Inferior parietal cortex (tissue), 1 donor: ENCODE data around the gene DNAH12.
"Not testable (repeated sequence)": the region's sequence is repeated elsewhere in the genome, so short reads cannot be mapped to it uniquely, and the experiment has no call there.

Experiments used
- DNase-seq: peaks from one replicate; pipeline ENCODE4 v3.0.0-alpha.2; 2016; ENCODE audit errors: extremely low spot score

Gene DNAH12

DNA sequence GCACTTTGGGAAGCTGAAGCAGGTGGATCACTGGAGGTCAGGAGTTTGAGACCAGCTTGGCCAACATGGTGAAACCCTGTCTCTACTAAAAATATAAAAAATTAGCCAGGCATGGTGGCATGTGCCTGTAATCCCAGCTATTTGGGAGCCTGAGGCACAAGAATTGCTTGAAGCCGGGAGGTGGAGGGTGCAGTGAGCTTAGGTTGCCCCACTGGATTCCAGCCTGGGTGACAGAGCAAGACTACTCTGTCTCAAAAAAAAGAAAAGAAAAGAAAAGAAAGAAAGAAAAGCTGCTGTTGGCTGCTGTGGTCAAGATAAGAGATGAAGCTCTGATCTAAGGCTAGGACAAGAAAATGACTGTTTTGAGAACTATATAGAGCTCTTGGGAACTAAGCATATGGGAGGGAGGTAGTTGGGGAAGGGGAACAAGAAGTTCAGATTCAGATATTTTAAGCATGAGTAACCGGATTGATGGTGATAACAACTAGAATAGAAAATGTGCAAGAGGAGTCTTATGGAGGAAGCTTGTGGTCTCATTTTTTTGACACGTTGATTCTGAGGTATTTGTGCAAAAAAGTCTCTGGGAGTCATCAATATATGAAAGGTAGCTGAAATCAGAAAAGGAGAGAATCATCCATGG is 25.7 kb downstream of the DNAH12 start:
- DNase-seq, result no peak

- no peak for DNase-seq
Measured at GRCh38 chr3:57512166-57512565, 32.0 kb downstream of the DNAH12 start.

GRCh38 chr3:57505901-57506300 is 38.2 kb downstream of the DNAH12 start:
- DNase-seq, result no peak

DNA sequence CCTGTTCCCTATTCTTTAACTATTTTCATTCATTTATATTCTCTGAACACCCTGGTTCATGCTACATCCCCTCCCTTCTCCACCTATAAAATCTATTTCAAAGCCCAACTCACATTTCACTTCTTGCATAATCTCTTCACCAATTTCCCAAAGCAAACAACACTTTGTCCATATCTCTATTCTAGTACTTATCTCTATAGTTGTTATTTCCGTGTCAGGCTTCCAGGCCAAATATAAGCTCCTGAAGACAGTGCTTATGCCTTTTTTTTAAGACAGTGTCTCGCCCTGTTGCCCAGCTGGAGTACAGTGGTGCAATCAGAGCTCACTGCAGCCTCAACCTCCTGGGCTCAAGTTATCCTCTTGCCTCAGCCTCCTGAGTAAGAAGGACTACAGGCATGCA is 43.6 kb downstream of the DNAH12 start:
- DNase-seq, result no peak

DNA sequence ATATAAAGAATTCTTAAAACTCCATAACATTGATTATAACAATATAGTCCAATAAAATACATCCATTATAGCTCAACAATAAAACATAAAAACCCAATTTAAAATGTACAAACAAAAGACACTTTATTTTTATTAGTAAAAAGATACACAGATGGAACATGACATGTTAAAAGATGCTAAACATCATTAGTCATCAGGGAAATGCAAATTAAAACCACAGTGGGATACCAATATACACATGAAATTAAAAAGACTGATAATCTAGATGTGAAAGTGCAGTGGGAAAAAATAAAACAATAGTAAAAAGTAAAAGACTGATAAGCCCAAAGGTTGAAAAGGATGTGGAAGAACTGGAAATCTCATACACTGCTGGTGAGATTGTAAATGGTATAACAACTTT is 46.2 kb downstream of the DNAH12 start:
- no peak for DNase-seq

- DNase-seq, result no peak
Measured at GRCh38 chr3:57484563-57484962, 59.6 kb downstream of the DNAH12 start.

DNA sequence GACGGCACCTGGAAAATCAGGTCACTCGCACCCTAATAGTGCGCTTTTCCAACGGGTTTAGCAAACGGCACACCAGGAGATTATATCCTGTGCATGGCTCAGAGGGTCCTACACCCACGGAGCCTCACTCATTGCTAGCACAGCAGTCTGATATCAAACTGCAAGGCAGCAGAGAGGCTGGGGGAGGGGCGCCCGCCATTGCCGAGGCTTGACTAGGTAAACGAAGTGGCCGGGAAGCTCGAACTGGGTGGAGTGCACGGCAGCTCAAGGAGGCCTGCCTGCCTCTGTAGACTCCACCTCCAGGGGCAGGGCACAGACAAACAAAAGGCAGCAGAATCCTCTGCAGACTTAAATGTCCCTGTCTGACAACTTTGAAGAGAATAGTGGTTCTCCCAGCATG is 67.0 kb downstream of the DNAH12 start:
- DNase-seq, result not testable (repeated sequence)

DNA sequence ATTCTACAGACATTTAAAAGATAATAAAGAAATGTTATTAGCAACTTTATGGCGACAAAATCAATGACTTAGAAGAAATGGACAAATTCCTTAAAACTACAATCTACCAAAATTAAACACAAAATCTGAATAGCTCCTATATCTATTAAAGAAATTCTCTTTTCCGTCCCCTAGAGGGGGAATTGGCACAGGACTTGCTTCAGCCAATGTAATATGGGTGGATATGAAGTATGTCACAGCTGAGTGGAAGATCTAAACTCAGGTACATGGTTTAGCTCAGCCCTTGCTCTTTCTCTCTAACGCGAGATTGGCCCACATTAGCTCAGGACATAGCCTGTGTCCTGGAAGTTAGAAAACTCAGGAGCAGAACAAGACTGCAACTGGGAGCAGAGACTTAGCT is 79.3 kb downstream of the DNAH12 start:
- no peak for DNase-seq

- no peak for DNase-seq
Measured at GRCh38 chr3:57464011-57464410, 80.1 kb downstream of the DNAH12 start.

DNA sequence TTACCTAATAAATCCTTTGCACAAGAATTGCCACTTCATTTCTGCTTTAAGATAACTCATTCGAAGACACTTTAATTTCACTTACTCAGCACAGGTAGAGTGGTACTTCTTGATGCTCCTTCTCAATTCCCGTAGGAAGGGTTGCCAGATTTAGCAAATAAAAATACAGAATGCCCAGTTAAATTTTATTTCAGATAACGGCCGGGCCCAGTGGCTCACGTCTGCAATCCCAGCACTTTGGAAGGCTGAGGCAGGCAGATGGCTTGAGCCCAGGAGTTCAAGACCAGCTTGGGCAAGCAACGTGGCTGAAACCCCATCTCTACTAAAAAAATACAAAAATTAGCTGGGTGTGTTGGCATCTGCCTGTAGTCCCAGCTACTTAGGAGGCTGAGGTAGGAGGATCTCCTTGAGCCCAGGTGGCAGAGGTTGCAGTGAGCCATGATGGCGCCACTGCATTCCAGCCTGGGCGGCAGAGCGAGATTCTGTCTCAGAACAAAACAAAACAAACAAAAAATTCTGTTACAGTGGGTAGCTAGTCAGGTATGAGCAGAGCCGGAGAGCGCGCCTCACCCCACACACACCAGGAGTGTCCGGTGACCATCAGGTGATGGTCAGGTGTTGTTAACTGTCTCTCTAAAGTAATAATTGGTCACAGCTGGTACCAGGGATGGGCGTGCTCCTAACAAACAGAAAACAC is 92.8 kb downstream of the DNAH12 start:
- no peak for DNase-seq

- DNase-seq, result not testable (repeated sequence)
Measured at GRCh38 chr3:57449276-57449847, 94.8 kb downstream of the DNAH12 start.

DNA sequence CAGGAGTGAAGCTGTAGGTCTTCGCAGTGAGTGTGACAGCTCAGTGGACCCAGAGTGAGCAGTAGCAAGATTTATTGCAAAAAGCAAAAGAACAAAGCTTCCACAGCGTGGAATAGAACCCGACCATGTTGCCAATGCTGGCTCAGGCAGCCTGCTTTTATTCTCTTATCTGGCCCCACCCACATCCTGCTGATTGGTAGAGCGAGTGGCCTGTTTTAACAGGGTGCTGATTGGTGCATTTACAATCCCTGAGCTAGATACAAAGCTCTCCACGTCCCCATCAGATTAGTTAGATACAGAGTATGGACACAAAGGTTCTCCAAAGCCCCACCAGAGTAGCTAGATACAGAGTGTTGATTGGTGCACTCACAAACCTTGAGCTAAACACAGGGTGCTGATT is 95.7 kb downstream of the DNAH12 start:
- DNase-seq, result not testable (repeated sequence)

GRCh38 chr3:57446318-57446841 is 97.8 kb downstream of the DNAH12 start:
- no peak for DNase-seq

- DNase-seq, result no peak
Measured at GRCh38 chr3:57444469-57444868, 99.7 kb downstream of the DNAH12 start.

- DNase-seq, result not testable (repeated sequence)
Measured at GRCh38 chr3:57440144-57440543, 104.0 kb downstream of the DNAH12 start.

- DNase-seq, result not testable (repeated sequence)
Measured at GRCh38 chr3:57438460-57438859, 105.7 kb downstream of the DNAH12 start.

DNA sequence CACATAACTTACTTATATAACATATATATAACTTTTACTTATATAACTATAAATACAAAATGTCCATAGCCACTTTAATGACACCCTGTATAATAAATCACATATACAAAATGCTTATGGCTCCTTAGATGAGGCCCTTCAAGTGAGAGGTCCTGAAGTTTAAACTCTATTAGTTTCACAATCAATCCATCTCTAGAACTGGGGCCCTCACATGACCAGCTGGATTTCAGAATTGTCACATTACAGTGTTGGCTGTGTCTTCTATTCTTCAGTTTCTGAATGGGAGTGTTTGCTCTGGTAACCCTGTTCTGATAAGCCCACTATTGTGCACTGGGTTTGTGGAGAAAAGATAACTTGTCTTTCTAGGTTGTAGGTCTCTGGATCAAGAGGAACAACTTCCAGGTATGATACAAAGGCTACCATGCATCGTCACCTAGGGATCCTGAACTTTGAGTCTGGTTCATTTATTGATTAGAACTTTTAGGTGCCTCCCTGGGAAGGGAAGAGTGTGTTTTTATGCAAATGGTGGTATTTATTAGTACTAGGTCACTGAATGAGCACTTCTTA is 107.9 kb downstream of the DNAH12 start:
- DNase-seq, result no peak

DNA sequence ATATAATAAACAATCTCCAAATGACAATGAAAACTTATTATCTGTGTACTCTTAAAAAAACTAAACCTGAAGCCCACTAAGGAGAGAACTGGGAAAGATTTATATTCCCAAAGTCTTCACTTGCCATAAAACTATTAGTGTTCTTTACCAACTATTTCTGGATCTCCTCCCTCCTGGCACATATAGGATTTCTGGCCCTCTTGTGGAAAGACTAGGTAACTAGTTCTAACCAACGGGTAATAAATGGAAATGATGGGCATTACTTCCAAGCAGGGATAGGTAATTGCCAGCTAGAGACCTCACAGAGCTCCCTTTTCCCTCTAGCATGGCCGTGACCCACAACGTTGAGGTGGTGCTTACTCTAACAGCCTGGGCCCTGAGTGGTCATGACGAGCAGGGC is 110.1 kb downstream of the DNAH12 start:
- DNase-seq, result no peak

- no peak for DNase-seq
Measured at GRCh38 chr3:57423335-57423734, 120.8 kb downstream of the DNAH12 start.

DNA sequence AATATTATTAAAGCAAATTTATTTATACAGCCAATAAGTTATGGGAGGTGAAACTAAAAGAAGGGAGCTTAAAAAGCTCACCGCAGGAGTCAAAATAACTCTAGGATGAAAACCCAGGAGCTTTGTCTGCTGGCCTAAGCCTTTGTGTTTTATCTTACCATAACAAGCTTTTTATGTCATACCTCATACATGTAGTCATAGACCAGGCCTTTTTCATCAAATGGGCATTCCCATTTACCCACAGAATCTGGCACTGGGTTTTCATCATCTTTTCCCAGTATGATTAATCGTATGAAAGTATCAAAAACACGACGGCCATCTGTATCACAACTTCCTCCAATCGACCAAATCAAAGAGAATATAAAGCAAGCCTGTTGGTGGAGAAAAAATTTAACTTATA is 122.8 kb downstream of the DNAH12 start:
- no peak for DNase-seq

DNA sequence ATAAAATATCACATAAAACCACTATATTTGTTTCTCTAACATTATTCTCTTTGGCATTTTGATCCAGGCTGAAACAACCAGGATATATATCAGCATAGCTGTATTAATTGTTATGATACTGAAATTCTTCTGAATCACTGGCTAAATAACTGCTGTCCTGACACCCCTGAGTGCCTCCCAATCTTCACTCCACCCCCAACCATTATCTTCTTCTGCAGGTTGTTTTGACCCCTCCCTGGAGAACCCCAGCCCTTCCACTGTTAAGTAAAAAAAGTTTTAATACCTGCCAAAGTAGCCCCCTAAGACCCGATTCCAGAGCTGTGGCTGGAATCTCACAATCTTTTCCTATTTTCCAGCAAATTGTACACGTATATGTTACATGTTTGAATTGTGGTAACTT is 124.1 kb downstream of the DNAH12 start:
- DNase-seq, result no peak

DNA sequence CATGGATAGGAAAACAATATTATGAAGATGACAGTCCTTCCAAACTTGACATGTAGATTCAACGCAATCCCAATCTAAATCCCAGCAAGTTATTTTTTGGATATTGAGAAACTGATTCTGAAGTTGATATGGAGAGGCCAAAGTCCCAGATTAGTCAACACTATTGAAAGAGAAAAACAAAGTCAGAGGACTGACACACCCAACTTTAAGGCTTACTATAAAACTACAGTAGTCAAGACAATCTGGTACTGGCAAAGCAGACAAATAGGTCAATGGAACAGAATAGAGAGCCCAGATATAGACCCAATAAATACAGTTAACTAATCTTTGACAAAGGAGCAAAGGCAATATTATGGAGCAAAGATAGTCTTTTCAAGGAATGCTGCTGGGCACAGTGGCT is 132.4 kb downstream of the DNAH12 start:
- DNase-seq, result no peak

GRCh38 chr3:57409471-57409870 is 134.7 kb downstream of the DNAH12 start:
- DNase-seq, result no peak
